GM19397 (cell line): ENCODE results near the gene ERFL.

Source experiments
- ATAC-seq: cut with Tn5 transposase; IDR thresholded peaks from one replicate; pipeline ENCODE4 v1.9.1; 2021; ENCODE audit warnings: mild to moderate bottlenecking, moderate library complexity; ENCODE audit not compliant: unreplicated experiment

The ERFL gene

GRCh38 chr19:41901707-41902360, 26.4 kb downstream of the ERFL start:
- ATAC-seq = no peak

- ATAC-seq = no peak
Observed at GRCh38 chr19:41898235-41898634, 30.0 kb downstream of the ERFL start.

GRCh38 chr19:41897820-41898219, 30.4 kb downstream of the ERFL start:
- no peak for ATAC-seq

GRCh38 chr19:41897181-41897580, 31.1 kb downstream of the ERFL start:
- no peak for ATAC-seq

- no peak for ATAC-seq
Observed at GRCh38 chr19:41896581-41896942, 31.7 kb downstream of the ERFL start.

GRCh38 chr19:41895745-41896580, 32.3 kb downstream of the ERFL start:
- ATAC-seq = no peak

DNA sequence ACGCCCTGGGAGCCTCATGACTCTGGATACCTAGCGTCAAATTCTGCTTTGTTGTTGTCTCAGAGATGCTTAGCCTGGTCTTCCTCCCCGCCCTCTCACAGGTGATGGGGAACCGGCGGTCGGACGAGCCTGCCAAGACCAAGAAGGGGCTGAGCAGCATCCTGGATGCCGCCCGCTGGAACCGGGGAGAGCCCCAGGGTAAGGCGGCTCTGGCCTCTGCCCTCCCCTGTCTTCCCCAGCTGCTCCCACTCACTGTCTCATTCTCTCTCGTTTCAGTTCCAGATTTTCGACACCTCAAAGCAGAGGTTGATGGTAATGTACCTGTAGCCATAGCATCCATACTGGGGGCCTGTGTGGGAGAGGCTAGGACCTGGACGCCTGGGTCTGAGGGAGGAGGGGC, 33.9 kb downstream of the ERFL start:
- no peak for ATAC-seq

DNA sequence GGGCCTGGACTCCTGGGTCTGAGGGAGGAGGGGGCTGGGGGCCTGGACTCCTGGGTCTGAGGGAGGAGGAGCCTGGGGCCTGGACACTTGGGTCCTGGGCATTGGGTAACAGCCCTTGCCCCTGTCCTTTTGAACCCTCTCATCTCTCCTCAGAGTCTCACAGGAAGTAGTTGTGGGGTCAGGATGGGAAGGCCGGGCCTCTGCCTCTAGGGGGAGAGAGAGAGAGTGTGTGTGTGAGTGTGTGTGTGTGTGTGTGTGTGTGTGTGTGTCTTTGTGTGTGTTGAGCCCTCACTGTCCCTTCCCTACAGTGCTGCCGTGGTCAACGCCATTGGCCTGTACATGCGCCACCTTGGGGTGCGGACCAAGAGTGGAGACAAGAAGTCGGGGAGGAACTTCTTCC, 34.4 kb downstream of the ERFL start:
- ATAC-seq = no peak

- no peak for ATAC-seq
Observed at GRCh38 chr19:41892173-41892902, 35.9 kb downstream of the ERFL start.

GRCh38 chr19:41890936-41891335, 37.3 kb downstream of the ERFL start:
- no peak for ATAC-seq

DNA sequence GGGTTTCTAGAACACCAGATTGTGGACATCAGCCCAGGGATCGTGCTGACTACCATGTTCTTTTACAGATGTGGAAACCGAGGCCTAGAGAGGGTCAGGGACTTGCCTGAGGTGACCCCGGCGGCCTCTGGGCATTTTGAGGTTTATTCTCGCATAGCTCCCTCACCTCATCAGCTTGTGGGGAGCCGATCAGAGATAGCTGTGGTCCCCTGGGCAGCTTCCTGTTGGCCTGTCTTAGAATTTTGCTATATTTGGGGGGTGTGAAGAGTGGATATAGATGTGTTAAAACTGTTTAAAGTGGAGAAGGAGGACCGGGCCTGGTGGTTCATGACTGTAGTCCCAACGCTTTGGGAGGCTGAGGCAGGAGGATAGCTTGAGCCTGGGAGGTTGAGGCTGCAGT, 38.4 kb downstream of the ERFL start:
- no peak for ATAC-seq

GRCh38 chr19:41888926-41889325, 39.3 kb downstream of the ERFL start:
- no peak for ATAC-seq

DNA sequence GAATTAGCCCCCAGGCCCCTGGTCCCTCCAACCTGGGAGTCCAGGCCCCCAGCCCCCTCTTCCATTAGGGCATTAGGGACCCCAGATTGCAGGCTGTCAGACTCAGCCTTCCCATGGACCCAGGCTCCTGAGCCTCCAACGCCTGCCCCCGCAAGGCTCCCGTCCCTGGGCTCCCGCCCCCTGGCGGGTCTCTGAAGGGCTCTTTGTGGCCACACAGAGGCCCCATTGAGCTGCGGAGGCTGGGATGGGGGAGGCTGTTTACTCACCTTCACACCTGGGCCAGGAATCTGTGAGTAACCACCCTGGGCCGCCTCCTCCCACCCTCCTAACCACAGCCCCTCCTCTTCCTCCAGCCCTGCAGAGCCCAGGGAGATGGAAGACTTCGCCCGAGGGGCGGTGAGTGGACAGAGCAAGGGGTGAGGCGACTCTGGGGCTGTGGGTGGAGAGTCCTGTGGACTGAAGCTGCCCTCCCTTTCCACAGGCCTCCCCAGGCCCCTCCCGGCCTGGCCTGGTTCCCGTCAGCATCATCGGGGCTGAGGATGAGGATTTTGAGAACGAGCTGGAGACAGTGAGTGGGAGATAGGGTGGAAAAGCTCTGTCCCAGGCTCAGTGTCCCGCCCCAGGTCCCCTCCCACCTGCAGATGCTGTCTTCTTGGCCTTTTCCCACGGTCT, 40.4 kb downstream of the ERFL start:
- ATAC-seq = no peak

GRCh38 chr19:41886761-41887710, 41.2 kb downstream of the ERFL start:
- ATAC-seq = no peak

GRCh38 chr19:41883821-41884733, 44.2 kb downstream of the ERFL start:
- ATAC-seq = peak; percentile 75

GRCh38 chr19:41883463-41883820, 44.8 kb downstream of the ERFL start:
- ATAC-seq = no peak

- ATAC-seq = no peak
Observed at GRCh38 chr19:41882568-41883462, 45.4 kb downstream of the ERFL start, which contains the start of gene ARHGEF1. TSS of gene ARHGEF1 (plus strand) at chr19:41883184. CDS start at chr19:41888083, 4,899 bp downstream.

DNA sequence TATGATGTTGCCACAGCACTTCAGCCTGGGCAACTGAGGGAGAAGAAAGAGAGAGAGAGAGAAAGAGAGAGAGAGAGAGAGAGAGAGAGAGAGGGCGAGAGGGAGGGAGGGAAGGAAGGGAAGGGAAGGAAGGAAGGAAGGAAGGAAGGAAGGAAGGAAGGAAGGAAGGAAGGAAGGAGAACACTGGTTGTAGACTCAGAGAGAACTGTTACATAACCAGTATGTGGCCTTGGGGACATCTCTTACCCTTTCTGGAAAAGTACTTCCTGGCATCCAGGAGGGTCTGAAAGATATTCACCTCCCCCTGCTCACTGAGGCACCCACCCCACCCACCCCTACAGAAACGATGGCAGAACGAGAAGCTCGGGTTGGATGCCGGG, 47.9 kb downstream of the ERFL start:
- ATAC-seq = no peak
